GM23338 (cell line): Measurements from ENCODE around the gene ARL14. TPM values are rescaled to one million over a fixed set of nuclear protein-coding genes. Genes with fewer than 3 reads are reported as not detected.

Experiments
- ATAC-seq: fragments of 200-7000 bp; cut with Tn5 transposase; 3 replicates; pipeline ENCODE4 v1.9.1; 2020
- DNase-seq: peaks from one replicate; pipeline ENCODE4 v3.0.0-alpha.2; 2015; ENCODE audit warnings: low spot score
- H2AFZ ChIP-seq: fragments of 200-600 bp; sonication (generic); 2 replicates; pipeline ENCODE4 v1.8.0; 2016; ENCODE audit warnings: antibody characterized with exemption, mild to moderate bottlenecking, moderate library complexity
- H3F3A ChIP-seq: fragments of 200-600 bp; sonication (generic); replicated peaks from 2 replicates; pipeline ENCODE4 v1.8.0; 2017; ENCODE audit warnings: antibody characterized with exemption, mixed run types, low read depth
- H3K27ac ChIP-seq: fragments of 200-600 bp; sonication (generic); 2 replicates; pipeline ENCODE4 v1.6.1; 2016; ENCODE audit warnings: low read depth
- H3K27me3 ChIP-seq: fragments of 200-600 bp; sonication (generic); 2 replicates; pipeline ENCODE4 v1.8.0; 2016; ENCODE audit warnings: mild to moderate bottlenecking, mixed run types, moderate library complexity; ENCODE audit not compliant: insufficient read depth
- H3K36me3 ChIP-seq: fragments of 200-600 bp; sonication (generic); 2 replicates; pipeline ENCODE4 v1.8.0; 2016; ENCODE audit warnings: mild to moderate bottlenecking; ENCODE audit not compliant: insufficient read depth
- H3K4me1 ChIP-seq: fragments of 200-600 bp; sonication (generic); 2 replicates; pipeline ENCODE4 v1.8.0; 2016; ENCODE audit warnings: mild to moderate bottlenecking, moderate library complexity; ENCODE audit not compliant: insufficient read depth
- H3K4me2 ChIP-seq: fragments of 200-600 bp; sonication (generic); 2 replicates; pipeline ENCODE4 v1.7.1; 2017; ENCODE audit warnings: mixed run types
- H3K4me3 ChIP-seq: fragments of 200-600 bp; sonication (generic); 2 replicates; pipeline ENCODE4 v1.6.1; 2016; ENCODE audit warnings: mixed run types
- H3K79me2 ChIP-seq: fragments of 200-600 bp; sonication (generic); replicated peaks from 2 replicates; pipeline ENCODE4 v1.8.0; 2017; ENCODE audit warnings: mild to moderate bottlenecking; ENCODE audit not compliant: insufficient read depth
- H3K9me2 ChIP-seq: fragments of 200-600 bp; sonication (generic); 2 replicates; pipeline ENCODE4 v1.8.0; 2017; ENCODE audit not compliant: insufficient read depth
- H4K20me1 ChIP-seq: fragments of 200-600 bp; sonication (generic); replicated peaks from 2 replicates; pipeline ENCODE4 v1.8.0; 2017; ENCODE audit warnings: mild to moderate bottlenecking; ENCODE audit not compliant: insufficient read depth
- H3K27ac Mint-ChIP-seq: 2 replicates; pipeline ENCODE4 v1.8.0; 2020; ENCODE audit warnings: inconsistent platforms, mild to moderate bottlenecking, moderate library complexity, mixed read lengths
- H3K27me3 Mint-ChIP-seq: 3 replicates; pipeline ENCODE4 v1.8.0; 2022; ENCODE audit warnings: low read depth, mild to moderate bottlenecking, moderate library complexity, mixed read lengths, inconsistent platforms; ENCODE audit not compliant: insufficient read depth, poor library complexity
- H3K36me3 Mint-ChIP-seq: 3 replicates; pipeline ENCODE4 v1.8.0; 2021; ENCODE audit warnings: low read depth, mild to moderate bottlenecking, inconsistent platforms, moderate library complexity, mixed read lengths
- H3K4me1 Mint-ChIP-seq: 3 replicates; pipeline ENCODE4 v1.8.0; 2020; ENCODE audit warnings: mild to moderate bottlenecking, inconsistent platforms, mixed read lengths
- H3K4me3 Mint-ChIP-seq: 3 replicates; pipeline ENCODE4 v1.8.0; 2021; ENCODE audit warnings: moderate library complexity, mild to moderate bottlenecking, inconsistent platforms, mixed read lengths
- H3K9me3 Mint-ChIP-seq: 3 replicates; pipeline ENCODE4 v1.8.0; 2020; ENCODE audit warnings: moderate library complexity, mild to moderate bottlenecking, inconsistent platforms, mixed read lengths
- CREB1 ChIP-seq: fragments of 250-450 bp; sonication (Bioruptor Pico); IDR thresholded peaks from 2 replicates; pipeline ENCODE4 v1.5.0; 2020; ENCODE audit warnings: low read depth, mild to moderate bottlenecking, moderate library complexity
- CTCF ChIP-seq, 2 experiments: fragments of 200-600 bp in 1 of 2; sonication (generic) in 1 of 2; conservative IDR thresholded peaks; 2 replicates each; pipeline versions ENCODE4 v1.5.1 to v1.6.1; 2016 to 2017; ENCODE audit warnings: antibody characterized with exemption in 2 of 2, low read depth in 2 of 2, mild to moderate bottlenecking in 2 of 2, moderate library complexity in 1 of 2
- ETS1 ChIP-seq: IDR thresholded peaks from 2 replicates; pipeline ENCODE4 v1.6.1; 2016; ENCODE audit warnings: antibody characterized with exemption
- EZH2 ChIP-seq: fragments of 200-600 bp; sonication (generic); IDR thresholded peaks from one replicate; pipeline ENCODE4 v1.8.0; 2017; ENCODE audit warnings: antibody characterized with exemption, mild to moderate bottlenecking, low read depth; ENCODE audit not compliant: unreplicated experiment
- EZH2phosphoT487 ChIP-seq: fragments of 200-600 bp; sonication (generic); IDR thresholded peaks from one replicate; pipeline ENCODE4 v1.8.1; 2018; ENCODE audit warnings: antibody characterized with exemption; ENCODE audit not compliant: unreplicated experiment
- JUNB ChIP-seq: IDR thresholded peaks from one replicate; pipeline ENCODE4 v1.6.1; 2016; ENCODE audit warnings: antibody characterized with exemption; ENCODE audit not compliant: unreplicated experiment
- NANOG ChIP-seq: IDR thresholded peaks from 2 replicates; pipeline ENCODE4 v1.6.1; 2016; ENCODE audit warnings: antibody characterized with exemption, borderline replicate concordance
- POLR2AphosphoS5 ChIP-seq: IDR thresholded peaks from 2 replicates; pipeline ENCODE4 v1.6.1; 2016; ENCODE audit warnings: antibody characterized with exemption, low read depth
- STAT1 ChIP-seq: IDR thresholded peaks from one replicate; pipeline ENCODE4 v1.6.1; 2016; ENCODE audit warnings: antibody characterized with exemption; ENCODE audit not compliant: unreplicated experiment
- ZNF114 ChIP-seq: fragments of 250-450 bp; sonication (Bioruptor Pico); IDR thresholded peaks from 2 replicates; pipeline ENCODE4 v1.5.0; 2020; ENCODE audit warnings: mild to moderate bottlenecking, moderate library complexity
- ZNF331 ChIP-seq: fragments of 250-450 bp; sonication (Bioruptor Pico); IDR thresholded peaks from 2 replicates; pipeline ENCODE4 v1.5.0; 2020; ENCODE audit warnings: low read depth, mild to moderate bottlenecking, moderate library complexity
- ZNF462 ChIP-seq: fragments of 250-450 bp; sonication (Bioruptor Pico); IDR thresholded peaks from 2 replicates; pipeline ENCODE4 v1.5.0; 2020; ENCODE audit warnings: mild to moderate bottlenecking, moderate library complexity
- polyA plus RNA-seq: library from polyadenylated mRNA; unstranded; fragments of >200 nt; fragmentation: Nextera tagmentation; extraction: Ambion mirVana; gene quantifications from 2 replicates; pipeline ENCODE4 v1.2.1, GENCODE V29; 2016
- total RNA-seq: library from RNA; depleted of rRNA; stranded (reverse); fragments of >200 nt; shearing (Covaris generic); gene quantifications from 2 replicates; pipeline ENCODE4 v1.2.3, GENCODE V29; 2014
- TF ChIP-seq, protein P1 (sequence below): IDR thresholded peaks from one replicate; pipeline ENCODE4 v1.6.1; 2018; ENCODE audit warnings: antibody characterized with exemption; ENCODE audit not compliant: unreplicated experiment

The ARL14 gene
- total and polyA plus RNA-seq, 2 experiments from 2014 or later = not detected

GRCh38 chr3:160668454-160668853 is 8.5 kb upstream of the ARL14 start:
- ATAC-seq (no peak), DNase-seq (no peak)
- Histone ChIP-seq H3K27me3 (no peaks in the 10 kb centered on the region), H3K27ac (no peak overlapping the region), H3K4me2 (no peak overlapping the region), H3F3A (no peaks in the 10 kb centered on the region), H3K4me3 (no peak overlapping the region), H4K20me1 (no peaks in the 10 kb centered on the region), H3K4me1 (no peaks in the 10 kb centered on the region), H3K9me2 (peaks cover 3% of the 10 kb centered on the region; the same call in 1 of the 2 replicates), H3K36me3 (no peaks in the 10 kb centered on the region), H2AFZ (no peak overlapping the region), H3K79me2 (no peaks in the 10 kb centered on the region)
- H3K36me3 Mint-ChIP-seq = no peaks in the 10 kb centered on the region
- H3K27me3 Mint-ChIP-seq = no peaks in the 10 kb centered on the region
- no peaks in the 10 kb centered on the region for H3K9me3 Mint-ChIP-seq
- H3K4me1 Mint-ChIP-seq = peaks cover 9% of the 10 kb centered on the region
- no peak for TF ChIP-seq NANOG
- no peak for TF ChIP-seq STAT1
- no peak for TF ChIP-seq POLR2AphosphoS5
- TF ChIP-seq ZNF114 (CRISPR knock-in tag) = no peak
- no peak for TF ChIP-seq ZNF331 (CRISPR knock-in tag)
- TF ChIP-seq, protein P1, sequence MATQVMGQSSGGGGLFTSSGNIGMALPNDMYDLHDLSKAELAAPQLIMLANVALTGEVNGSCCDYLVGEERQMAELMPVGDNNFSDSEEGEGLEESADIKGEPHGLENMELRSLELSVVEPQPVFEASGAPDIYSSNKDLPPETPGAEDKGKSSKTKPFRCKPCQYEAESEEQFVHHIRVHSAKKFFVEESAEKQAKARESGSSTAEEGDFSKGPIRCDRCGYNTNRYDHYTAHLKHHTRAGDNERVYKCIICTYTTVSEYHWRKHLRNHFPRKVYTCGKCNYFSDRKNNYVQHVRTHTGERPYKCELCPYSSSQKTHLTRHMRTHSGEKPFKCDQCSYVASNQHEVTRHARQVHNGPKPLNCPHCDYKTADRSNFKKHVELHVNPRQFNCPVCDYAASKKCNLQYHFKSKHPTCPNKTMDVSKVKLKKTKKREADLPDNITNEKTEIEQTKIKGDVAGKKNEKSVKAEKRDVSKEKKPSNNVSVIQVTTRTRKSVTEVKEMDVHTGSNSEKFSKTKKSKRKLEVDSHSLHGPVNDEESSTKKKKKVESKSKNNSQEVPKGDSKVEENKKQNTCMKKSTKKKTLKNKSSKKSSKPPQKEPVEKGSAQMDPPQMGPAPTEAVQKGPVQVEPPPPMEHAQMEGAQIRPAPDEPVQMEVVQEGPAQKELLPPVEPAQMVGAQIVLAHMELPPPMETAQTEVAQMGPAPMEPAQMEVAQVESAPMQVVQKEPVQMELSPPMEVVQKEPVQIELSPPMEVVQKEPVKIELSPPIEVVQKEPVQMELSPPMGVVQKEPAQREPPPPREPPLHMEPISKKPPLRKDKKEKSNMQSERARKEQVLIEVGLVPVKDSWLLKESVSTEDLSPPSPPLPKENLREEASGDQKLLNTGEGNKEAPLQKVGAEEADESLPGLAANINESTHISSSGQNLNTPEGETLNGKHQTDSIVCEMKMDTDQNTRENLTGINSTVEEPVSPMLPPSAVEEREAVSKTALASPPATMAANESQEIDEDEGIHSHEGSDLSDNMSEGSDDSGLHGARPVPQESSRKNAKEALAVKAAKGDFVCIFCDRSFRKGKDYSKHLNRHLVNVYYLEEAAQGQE = no peak
- TF ChIP-seq JUNB = no peak
- no peak for TF ChIP-seq ZNF462
- no peak for TF ChIP-seq CREB1 (CRISPR knock-in tag)
- no peak for TF ChIP-seq ETS1
- TF ChIP-seq EZH2 = no peak
- TF ChIP-seq EZH2phosphoT487 = no peak
- TF ChIP-seq CTCF (conservative IDR thresholded peaks at IDR 0.05; ENCODE audit: low read depth in 2 of 2) = no peak
- H3K27ac Mint-ChIP-seq = no peak overlapping the region
- H3K4me3 Mint-ChIP-seq = no peak overlapping the region
